Measurements from ENCODE around the gene VMAC.

- peak; percentile 62 for TF ChIP-seq POLR2AphosphoS5 (IDR thresholded peaks at IDR 0.05)
- TF ChIP-seq CTCF (IDR thresholded peaks at IDR 0.05) = no peak
- no peak for TF ChIP-seq POLR2A (IDR thresholded peaks at IDR 0.05)
These were observed 24.0 kb upstream of the VMAC start for GRCh38 chr19:5880604-5881078.
